NT2/D1 (cell line): ENCODE data around the gene CFD.
A peak's percentile ranks its signal among the peaks of the same experiment; 100 is the strongest.
"Not testable (repeated sequence)": the region's sequence is repeated elsewhere in the genome, so short reads cannot be mapped to it uniquely, and the experiment has no call there.

Source experiments
- DNase-seq: peaks from one replicate; pipeline ENCODE4 v3.0.0-alpha.2; 2011; ENCODE audit warnings: low read depth, low spot score
- H3K27me3 ChIP-seq: 2 replicates; pipeline ENCODE4 v1.6.0; 2011; ENCODE audit warnings: mild to moderate bottlenecking; ENCODE audit not compliant: insufficient read length, insufficient read depth
- H3K36me3 ChIP-seq: 2 replicates; pipeline ENCODE4 v1.6.1; 2011; ENCODE audit warnings: mild to moderate bottlenecking, low read length, mixed read lengths; ENCODE audit not compliant: insufficient read depth, insufficient read length
- H3K4me1 ChIP-seq: 2 replicates; pipeline ENCODE4 v1.5.1; 2011; ENCODE audit not compliant: insufficient read depth, insufficient read length
- H3K4me3 ChIP-seq: 2 replicates; pipeline ENCODE4 v1.5.1; 2011; ENCODE audit warnings: low read depth; ENCODE audit not compliant: insufficient read length
- H3K9ac ChIP-seq: 2 replicates; pipeline ENCODE4 v1.6.0; 2011; ENCODE audit warnings: low read depth; ENCODE audit not compliant: insufficient read length
- H3K9me3 ChIP-seq: 2 replicates; pipeline ENCODE4 v1.5.1; 2011; ENCODE audit warnings: mild to moderate bottlenecking, low read length; ENCODE audit not compliant: insufficient read depth
- SUZ12 ChIP-seq: IDR thresholded peaks from 2 replicates; pipeline ENCODE4 v1.6.1; 2011; ENCODE audit not compliant: insufficient read length, insufficient read depth; ENCODE audit errors: extremely low read depth
- YY1 ChIP-seq: IDR thresholded peaks from 2 replicates; pipeline ENCODE4 v1.6.1; 2011; ENCODE audit not compliant: insufficient read length, insufficient read depth
- ZNF274 ChIP-seq: IDR thresholded peaks from 2 replicates; pipeline ENCODE4 v1.6.1; 2011; ENCODE audit warnings: mild to moderate bottlenecking, low read depth, low read length

Gene CFD

DNA sequence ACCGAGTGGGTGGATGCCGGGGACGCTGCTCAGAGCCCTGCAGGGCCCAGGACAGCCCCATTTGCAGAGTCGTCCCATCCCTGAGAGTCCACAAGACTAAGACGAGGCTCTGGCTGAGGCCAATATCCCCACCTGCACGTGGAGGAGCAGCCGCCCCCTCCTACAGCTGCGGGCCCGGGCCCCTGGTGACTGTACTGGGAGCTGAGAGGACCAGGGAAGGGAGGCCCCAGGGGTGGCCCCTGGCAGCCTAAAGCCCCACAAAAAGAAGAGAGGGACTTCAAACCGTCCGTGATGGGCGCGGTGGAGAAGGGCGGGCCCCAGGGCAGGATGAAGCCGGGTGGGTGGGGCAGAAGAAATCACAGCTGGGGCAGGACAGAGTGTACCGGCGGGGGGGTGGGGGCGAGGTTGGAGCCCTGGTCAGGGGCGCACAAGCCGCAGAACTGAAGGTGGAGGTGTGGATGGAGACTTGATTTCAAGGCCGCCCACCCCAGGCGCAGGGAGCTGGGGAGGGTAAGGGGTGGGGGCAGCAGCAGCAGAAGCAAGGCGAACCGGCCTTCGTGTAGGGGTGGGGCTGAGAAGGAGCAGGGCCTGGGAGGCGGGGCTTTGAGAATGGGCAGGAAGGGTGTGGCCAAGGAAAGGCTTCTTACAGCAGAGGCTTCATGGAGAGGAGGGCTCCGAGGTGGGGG, 12.9 kb downstream of the CFD start:
- DNase-seq, result peak; percentile 76
- peaks cover 68% of the 10 kb centered on the region for H3K36me3 ChIP-seq
- peaks cover 29% of the 10 kb centered on the region for H3K4me1 ChIP-seq
- peak overlapping the region; percentile 33 for H3K9ac ChIP-seq
- H3K4me3 ChIP-seq, result no peak overlapping the region
- no peaks in the 10 kb centered on the region for H3K9me3 ChIP-seq
- no peaks in the 10 kb centered on the region for H3K27me3 ChIP-seq
- TF ChIP-seq ZNF274 (no peak), SUZ12 (no peak), YY1 (no peak)

DNA sequence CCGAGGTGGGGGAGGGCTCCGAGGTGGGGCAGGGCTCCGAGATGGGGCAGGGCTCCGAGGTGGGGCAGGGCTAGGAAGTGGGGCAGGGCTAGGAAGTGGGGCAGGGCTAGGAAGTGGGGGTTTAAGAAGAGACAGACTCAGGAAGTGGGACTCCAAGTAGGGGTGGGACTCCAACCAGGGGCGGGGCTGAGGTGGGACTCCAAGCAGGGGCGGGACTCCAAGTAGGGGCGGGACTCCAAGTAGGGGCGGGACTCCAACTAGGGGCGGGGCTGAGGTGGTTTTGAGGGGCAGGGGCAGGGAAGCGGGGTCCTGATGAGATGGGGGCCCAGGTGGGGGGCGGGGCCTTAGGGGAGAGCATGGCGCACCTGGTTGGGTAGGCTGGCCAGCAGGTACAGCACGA, 13.6 kb downstream of the CFD start:
- no peak overlapping the region for H3K4me3 ChIP-seq

GRCh38 chr19:873561-874041, 14.1 kb downstream of the CFD start:
- peaks cover 17% of the 10 kb centered on the region for H3K4me1 ChIP-seq
- peaks cover 56% of the 10 kb centered on the region for H3K36me3 ChIP-seq
- H3K4me3 ChIP-seq, result no peak overlapping the region
- H3K27me3 ChIP-seq, result no peaks in the 10 kb centered on the region
- peak overlapping the region; percentile 9 for H3K9ac ChIP-seq
- no peak for DNase-seq
- TF ChIP-seq SUZ12 (no peak), ZNF274 (no peak), YY1 (no peak)
- no peaks in the 10 kb centered on the region for H3K9me3 ChIP-seq

More for the DNA sequence above, 13.6 kb downstream of the CFD start:
- H3K36me3 ChIP-seq, result peaks cover 61% of the 10 kb centered on the region
- no peaks in the 10 kb centered on the region for H3K9me3 ChIP-seq
- H3K4me1 ChIP-seq, result peaks cover 22% of the 10 kb centered on the region
- peak; percentile 62 for DNase-seq
- TF ChIP-seq YY1 (no peak), SUZ12 (no peak), ZNF274 (no peak)
- no peak overlapping the region for H3K9ac ChIP-seq
- H3K27me3 ChIP-seq, result no peaks in the 10 kb centered on the region

DNA sequence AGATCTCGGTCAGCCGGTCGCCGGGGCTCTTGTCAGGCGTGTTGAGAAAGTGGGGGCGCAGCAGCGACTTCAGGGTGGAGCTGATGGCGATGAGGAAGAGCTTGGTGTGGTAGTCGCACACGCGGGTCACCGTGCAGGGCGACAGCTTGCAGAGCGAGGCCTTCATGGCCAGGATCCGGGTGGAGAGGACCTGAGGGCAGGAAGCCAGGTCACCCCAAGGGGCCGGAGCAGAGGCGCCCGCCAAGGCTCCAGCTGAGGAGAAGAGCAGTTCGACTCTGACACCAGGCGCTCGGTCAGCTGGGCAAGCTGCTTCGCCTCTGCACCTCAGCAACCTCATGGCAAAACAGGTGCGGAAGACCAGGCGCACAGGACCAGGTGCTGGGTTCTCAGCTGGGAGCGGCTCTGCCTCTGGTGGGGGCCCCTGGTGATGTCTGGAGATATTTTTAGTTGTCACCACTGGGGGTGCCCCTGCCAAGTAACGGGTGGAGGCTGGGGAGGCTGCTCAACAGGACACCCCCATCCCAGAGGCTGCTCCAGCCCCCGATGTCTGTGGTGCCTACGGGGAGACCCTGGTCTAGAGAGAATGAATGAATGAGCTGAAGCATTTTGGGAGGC, 15.9 kb downstream of the CFD start:
- DNase-seq, result no peak
- Histone ChIP-seq H3K27me3 (no peaks in the 10 kb centered on the region), H3K9me3 (no peaks in the 10 kb centered on the region), H3K9ac (no peak overlapping the region), H3K4me1 (peaks cover 8% of the 10 kb centered on the region), H3K4me3 (no peak overlapping the region), H3K36me3 (peaks cover 55% of the 10 kb centered on the region)
- TF ChIP-seq YY1, result no peak
- no peak for TF ChIP-seq ZNF274
- no peak for TF ChIP-seq SUZ12

- Histone ChIP-seq H3K27me3 (no peaks in the 10 kb centered on the region), H3K9me3 (no peaks in the 10 kb centered on the region), H3K36me3 (peaks cover 51% of the 10 kb centered on the region), H3K9ac (no peak overlapping the region), H3K4me3 (no peak overlapping the region), H3K4me1 (peaks cover 6% of the 10 kb centered on the region)
- DNase-seq, result no peak
- TF ChIP-seq SUZ12, result no peak
- no peak for TF ChIP-seq YY1
- no peak for TF ChIP-seq ZNF274
Observed at GRCh38 chr19:876089-876488, 16.6 kb downstream of the CFD start.

DNA sequence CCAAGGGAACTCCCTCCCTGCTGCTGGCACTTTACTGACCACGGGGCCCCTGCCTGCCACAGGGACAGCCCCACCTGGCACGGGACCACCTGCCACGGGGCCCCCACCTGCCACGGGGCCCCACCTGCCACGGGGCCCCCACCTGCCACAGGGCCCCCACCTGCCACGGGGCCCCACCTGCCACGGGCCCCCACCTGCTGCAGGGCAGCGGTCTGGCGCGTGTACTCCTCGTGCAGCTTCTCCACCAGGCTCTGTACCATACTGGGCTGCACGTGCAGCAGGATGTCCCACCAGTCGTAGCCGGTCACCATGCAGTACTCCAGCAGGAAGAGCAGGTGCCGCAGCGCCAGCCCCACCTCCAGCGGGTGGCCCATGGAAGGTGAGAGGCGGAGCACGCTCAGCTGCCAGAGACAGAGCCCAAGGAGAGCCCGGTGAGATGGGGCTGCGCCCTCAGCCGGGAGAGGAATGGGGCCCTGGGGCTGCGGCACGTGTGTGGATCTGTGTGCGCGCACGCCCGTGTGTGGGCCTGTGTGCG, 17.4 kb downstream of the CFD start:
- H3K27me3 ChIP-seq, result no peaks in the 10 kb centered on the region
- DNase-seq, result no peak
- H3K36me3 ChIP-seq, result peaks cover 58% of the 10 kb centered on the region
- H3K4me3 ChIP-seq, result no peak overlapping the region
- no peak overlapping the region for H3K9ac ChIP-seq
- peaks cover 6% of the 10 kb centered on the region; the same call in 1 of the 2 replicates for H3K9me3 ChIP-seq
- TF ChIP-seq ZNF274, result no peak
- no peak for TF ChIP-seq YY1
- TF ChIP-seq SUZ12, result no peak
- peaks cover 6% of the 10 kb centered on the region for H3K4me1 ChIP-seq

DNA sequence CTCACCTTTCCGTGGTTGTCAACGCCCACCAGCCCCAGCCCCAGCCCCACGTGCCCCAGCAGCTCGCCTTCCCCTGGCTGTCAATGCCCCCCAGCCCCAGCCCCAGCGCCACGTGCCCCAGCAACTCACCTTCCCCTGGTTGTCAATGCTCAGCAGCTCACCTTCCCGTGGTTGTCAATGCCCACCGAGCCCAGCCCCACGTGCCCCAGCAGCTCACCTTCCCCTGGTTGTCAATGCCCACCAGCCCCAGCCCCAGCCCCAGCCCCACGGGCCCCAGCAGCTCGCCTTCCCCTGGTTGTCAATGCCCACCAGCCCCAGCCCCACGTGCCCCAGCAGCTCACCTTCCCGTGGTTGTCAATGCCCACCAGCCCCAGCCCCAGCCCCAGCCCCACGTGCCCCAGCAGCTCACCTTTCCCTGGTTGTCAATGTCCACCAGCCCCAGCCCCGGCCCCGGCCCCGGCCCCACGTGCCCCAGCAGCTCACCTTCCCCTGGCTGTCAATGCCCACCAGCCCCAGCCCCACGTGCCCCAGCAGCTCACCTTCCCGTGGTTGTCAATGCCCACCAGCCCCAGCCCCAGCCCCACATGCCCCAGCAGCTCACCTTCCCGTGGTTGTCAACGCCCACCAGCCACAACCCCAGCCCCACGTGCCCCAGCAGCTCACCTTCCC, 18.7 kb downstream of the CFD start:
- not testable (repeated sequence) for H3K9ac ChIP-seq, H3K4me3 ChIP-seq, DNase-seq, H3K4me1 ChIP-seq, H3K9me3 ChIP-seq, H3K27me3 ChIP-seq
- H3K36me3 ChIP-seq, result peaks cover 71% of the 10 kb centered on the region

DNA sequence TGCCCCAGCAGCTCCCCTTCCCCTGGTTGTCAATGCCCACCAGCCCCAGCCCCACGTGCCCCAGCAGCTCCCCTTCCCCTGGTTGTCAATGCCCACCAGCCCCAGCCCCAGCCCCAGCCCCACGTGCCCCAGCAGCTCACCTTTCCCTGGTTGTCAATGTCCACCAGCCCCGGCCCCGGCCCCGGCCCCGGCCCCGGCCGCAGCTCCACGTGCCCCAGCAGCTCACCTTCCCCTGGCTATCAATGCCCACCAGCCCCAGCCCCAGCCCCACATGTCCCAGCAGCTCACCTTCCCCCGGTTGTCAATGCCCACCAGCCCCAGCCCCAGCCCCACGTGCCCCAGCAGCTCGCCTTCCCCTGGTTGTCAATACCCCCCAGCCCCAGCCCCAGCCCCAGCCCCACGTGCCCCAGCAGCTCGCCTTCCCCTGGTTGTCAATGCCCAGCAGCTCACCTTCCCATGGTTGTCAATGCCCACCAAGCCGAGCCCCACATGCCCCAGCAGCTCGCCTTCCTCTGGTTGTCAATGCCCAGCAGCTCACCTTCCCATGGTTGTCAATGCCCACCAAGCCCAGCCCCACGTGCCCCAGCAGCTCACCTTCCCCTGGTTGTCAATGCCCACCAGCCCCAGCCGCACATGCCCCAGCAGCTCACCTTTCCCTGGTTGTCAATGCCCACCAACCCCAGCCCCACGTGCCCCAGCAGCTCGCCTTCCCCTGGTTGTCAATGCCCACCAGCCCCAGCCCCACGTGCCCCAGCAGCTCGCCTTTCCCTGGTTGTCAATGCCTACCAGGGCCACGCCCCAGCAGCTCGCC, 19.5 kb downstream of the CFD start:
- H3K9ac ChIP-seq, H3K27me3 ChIP-seq, H3K4me3 ChIP-seq, H3K9me3 ChIP-seq, H3K4me1 ChIP-seq, DNase-seq: not testable (repeated sequence)
- peaks cover 72% of the 10 kb centered on the region for H3K36me3 ChIP-seq
